ENCODE measurements around the gene FMN1. TPM values are rescaled to one million over a fixed set of nuclear protein-coding genes. Genes with fewer than 3 reads are reported as not detected.

FMN1 gene
- total and polyA plus RNA-seq, 5 donors from 2014 or later: 0.32 to 8.9 (median 0.36) TPM; not detected in 2

DNA sequence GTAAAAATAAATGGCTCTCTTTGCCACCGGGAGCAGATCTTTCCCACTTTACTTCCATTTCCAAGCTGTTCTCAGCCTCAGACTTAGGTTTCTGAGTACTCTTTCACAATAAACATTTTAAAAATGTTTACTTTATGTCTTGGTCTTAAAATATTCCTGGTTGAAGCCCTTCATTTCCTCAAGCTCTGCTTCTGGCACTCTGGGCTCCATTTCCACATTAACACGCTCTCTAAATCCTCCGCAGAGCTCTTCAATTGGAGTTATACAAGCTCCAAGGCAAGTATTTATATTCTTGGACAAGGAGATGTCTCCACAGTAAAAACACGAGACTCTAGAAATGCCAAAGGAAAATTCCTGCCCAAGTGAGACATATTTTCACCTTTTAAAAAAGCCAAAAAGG, 307.4 kb downstream of the FMN1 start:
- ATAC-seq (ENCODE audit: low read depth in 2 of 2): no peak

DNA sequence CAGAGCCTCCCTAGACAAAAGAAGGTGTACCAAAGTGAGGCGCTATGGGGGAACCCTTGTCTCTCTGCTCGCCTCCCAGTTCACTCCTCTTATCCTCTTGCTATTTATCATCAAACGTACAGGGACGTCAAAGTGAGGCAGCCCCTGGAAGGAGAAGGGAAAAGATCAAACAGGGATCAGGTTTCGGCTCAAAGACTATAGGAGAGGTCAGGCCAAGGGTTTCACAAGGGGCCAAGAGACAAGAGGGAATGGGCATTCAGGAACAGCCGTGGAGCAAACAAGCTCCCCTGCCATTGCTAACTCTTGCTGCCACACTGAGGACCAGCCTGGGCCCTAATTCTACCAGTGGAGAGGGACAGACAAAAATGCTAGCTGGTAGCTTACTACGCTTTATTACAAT, 308.1 kb downstream of the FMN1 start:
- no peaks in the 10 kb centered on the region for H3K36me3 Mint-ChIP-seq
- H3K4me1 Mint-ChIP-seq: no peaks in the 10 kb centered on the region
- H3K4me3 Mint-ChIP-seq: no peak overlapping the region
- peaks cover 2% of the 10 kb centered on the region for H3K27me3 ChIP-seq (ENCODE audit: control insufficient read depth, insufficient read depth, low read length)
- no peak overlapping the region for H3K27ac Mint-ChIP-seq
- H3K36me3 ChIP-seq (ENCODE audit: control insufficient read depth, insufficient read depth, low read length): peaks cover 4% of the 10 kb centered on the region
- H3K4me3 ChIP-seq (ENCODE audit: low read depth, low read length): no peak overlapping the region
- H3K4me1 ChIP-seq (ENCODE audit: control insufficient read depth, insufficient read depth, low read length, poor library complexity, severe bottlenecking): no peaks in the 10 kb centered on the region
- DNase-seq (no peak), ATAC-seq (ENCODE audit: low read depth in 2 of 2) (no peak)
- H3K9me3 Mint-ChIP-seq: peaks cover 0 to 3% (median 0%) of the 10 kb centered on the region in 7 donors
- peaks cover 2% of the 10 kb centered on the region for H3K27me3 Mint-ChIP-seq
- no peak overlapping the region for H3K27ac ChIP-seq (ENCODE audit: insufficient read depth, low read length, poor library complexity, severe bottlenecking)
- H3K9me3 ChIP-seq (ENCODE audit: control insufficient read depth in 2 of 2, low read length in 2 of 2): no peaks in the 10 kb centered on the region

More for the DNA sequence above, 307.4 kb downstream of the FMN1 start:
- no peaks in the 10 kb centered on the region for H3K27me3 ChIP-seq (ENCODE audit: control insufficient read depth, insufficient read depth, low read length)
- Mint-ChIP-seq H3K4me3 (no peak overlapping the region), H3K4me1 (no peaks in the 10 kb centered on the region), H3K27ac (no peak overlapping the region), H3K9me3 (peaks cover 0 to 3% (median 0%) of the 10 kb centered on the region in 7 donors), H3K27me3 (no peaks in the 10 kb centered on the region), H3K36me3 (no peaks in the 10 kb centered on the region)
- no peak for DNase-seq
- peaks cover 4% of the 10 kb centered on the region for H3K36me3 ChIP-seq (ENCODE audit: control insufficient read depth, insufficient read depth, low read length)
- H3K4me3 ChIP-seq (ENCODE audit: low read depth, low read length): no peak overlapping the region
- no peak overlapping the region for H3K27ac ChIP-seq (ENCODE audit: insufficient read depth, low read length, poor library complexity, severe bottlenecking)
- H3K4me1 ChIP-seq (ENCODE audit: control insufficient read depth, insufficient read depth, low read length, poor library complexity, severe bottlenecking): no peaks in the 10 kb centered on the region
- no peaks in the 10 kb centered on the region for H3K9me3 ChIP-seq (ENCODE audit: control insufficient read depth in 2 of 2, low read length in 2 of 2)

DNA sequence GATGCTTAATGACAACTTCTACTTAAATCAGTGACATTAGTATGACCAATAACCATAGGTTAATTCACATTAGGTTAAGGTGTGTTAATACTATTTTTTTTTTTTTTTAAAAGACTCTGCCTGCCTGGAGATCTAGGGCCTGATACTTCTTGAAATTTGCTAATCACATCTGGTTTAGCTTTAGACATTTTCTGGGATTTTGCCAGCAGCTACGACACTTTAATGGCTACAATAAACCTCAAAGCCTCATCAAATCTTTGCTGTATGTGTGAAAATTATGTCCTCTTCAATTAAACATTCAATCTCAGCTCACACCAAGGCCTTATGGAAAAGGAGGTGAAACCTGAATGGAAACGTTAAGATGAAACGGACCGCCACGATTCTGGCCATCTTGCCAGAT, 308.8 kb downstream of the FMN1 start:
- no peaks in the 10 kb centered on the region for H3K4me1 ChIP-seq (ENCODE audit: control insufficient read depth, insufficient read depth, low read length, poor library complexity, severe bottlenecking)
- no peak overlapping the region for H3K4me3 Mint-ChIP-seq
- no peaks in the 10 kb centered on the region for H3K36me3 Mint-ChIP-seq
- peaks cover 2% of the 10 kb centered on the region for H3K27me3 ChIP-seq (ENCODE audit: control insufficient read depth, insufficient read depth, low read length)
- H3K27ac Mint-ChIP-seq: no peak overlapping the region
- no peak for ATAC-seq (ENCODE audit: low read depth in 2 of 2)
- no peaks in the 10 kb centered on the region for H3K9me3 ChIP-seq (ENCODE audit: control insufficient read depth in 2 of 2, low read length in 2 of 2)
- DNase-seq: no peak
- H3K9me3 Mint-ChIP-seq: peaks cover 0 to 3% (median 0%) of the 10 kb centered on the region in 7 donors
- H3K27me3 Mint-ChIP-seq: peaks cover 4% of the 10 kb centered on the region
- H3K36me3 ChIP-seq (ENCODE audit: control insufficient read depth, insufficient read depth, low read length): peaks cover 4% of the 10 kb centered on the region
- no peak overlapping the region for H3K27ac ChIP-seq (ENCODE audit: insufficient read depth, low read length, poor library complexity, severe bottlenecking)
- no peak overlapping the region for H3K4me3 ChIP-seq (ENCODE audit: low read depth, low read length)
- no peaks in the 10 kb centered on the region for H3K4me1 Mint-ChIP-seq

DNA sequence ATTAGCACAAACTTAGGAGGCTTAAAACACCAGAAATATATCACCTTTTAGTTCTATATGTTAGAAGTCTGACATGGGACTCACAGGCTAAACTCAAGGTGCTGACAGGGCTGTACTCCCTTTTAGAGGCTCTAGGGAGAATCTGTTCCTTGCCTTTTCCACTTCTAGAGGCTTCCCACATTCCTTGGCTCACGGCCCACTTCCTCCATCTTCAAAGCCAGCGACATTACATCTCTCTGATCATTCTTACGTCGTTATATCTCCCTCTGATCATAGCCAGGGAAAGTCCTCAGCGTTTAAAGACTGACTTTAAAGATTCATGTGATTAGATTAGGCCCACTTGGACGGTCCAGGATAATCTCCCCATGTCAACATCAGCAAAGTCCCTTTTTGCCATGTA, 310.4 kb downstream of the FMN1 start:
- no peaks in the 10 kb centered on the region for H3K36me3 Mint-ChIP-seq
- H3K27me3 ChIP-seq (ENCODE audit: control insufficient read depth, insufficient read depth, low read length): peaks cover 2% of the 10 kb centered on the region
- no peak overlapping the region for H3K4me3 Mint-ChIP-seq
- no peaks in the 10 kb centered on the region for H3K4me1 Mint-ChIP-seq
- peaks cover 4% of the 10 kb centered on the region for H3K36me3 ChIP-seq (ENCODE audit: control insufficient read depth, insufficient read depth, low read length)
- H3K4me3 ChIP-seq (ENCODE audit: low read depth, low read length): no peak overlapping the region
- peaks cover 10% of the 10 kb centered on the region for H3K27me3 Mint-ChIP-seq
- ATAC-seq (ENCODE audit: low read depth in 2 of 2) (no peak), DNase-seq (no peak)
- no peaks in the 10 kb centered on the region for H3K4me1 ChIP-seq (ENCODE audit: control insufficient read depth, insufficient read depth, low read length, poor library complexity, severe bottlenecking)
- no peak overlapping the region for H3K27ac ChIP-seq (ENCODE audit: insufficient read depth, low read length, poor library complexity, severe bottlenecking)
- H3K9me3 ChIP-seq (ENCODE audit: control insufficient read depth in 2 of 2, low read length in 2 of 2): no peaks in the 10 kb centered on the region
- H3K9me3 Mint-ChIP-seq: peaks cover 0 to 2% (median 0%) of the 10 kb centered on the region in 7 donors
- H3K27ac Mint-ChIP-seq: no peak overlapping the region

DNA sequence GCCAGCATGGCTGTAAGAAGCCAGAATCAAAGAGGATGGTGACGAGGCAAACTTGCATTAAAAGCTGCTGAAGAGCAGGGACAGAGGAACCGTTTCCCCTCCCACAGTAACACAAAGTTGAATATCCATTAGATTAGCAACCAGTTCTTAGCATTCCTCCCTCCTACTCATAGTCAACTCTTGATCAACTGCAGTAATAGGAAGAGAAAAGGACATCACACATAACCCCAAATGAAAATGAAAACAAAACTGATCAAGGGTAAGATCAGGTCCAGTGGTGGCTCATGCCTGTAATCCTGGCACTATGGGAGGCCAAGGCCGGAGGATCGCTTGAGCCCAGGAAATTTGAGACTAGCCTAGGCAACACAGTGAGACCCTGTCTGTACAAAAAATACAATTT, 311.6 kb downstream of the FMN1 start:
- ATAC-seq (ENCODE audit: low read depth in 2 of 2) (no peak), DNase-seq (no peak)
- Histone ChIP-seq H3K27ac (ENCODE audit: insufficient read depth, low read length, poor library complexity, severe bottlenecking) (no peak overlapping the region), H3K4me3 (ENCODE audit: low read depth, low read length) (no peak overlapping the region), H3K36me3 (ENCODE audit: control insufficient read depth, insufficient read depth, low read length) (peaks cover 4% of the 10 kb centered on the region), H3K9me3 (ENCODE audit: control insufficient read depth in 2 of 2, low read length in 2 of 2) (no peaks in the 10 kb centered on the region), H3K4me1 (ENCODE audit: control insufficient read depth, insufficient read depth, low read length, poor library complexity, severe bottlenecking) (no peaks in the 10 kb centered on the region), H3K27me3 (ENCODE audit: control insufficient read depth, insufficient read depth, low read length) (peaks cover 2% of the 10 kb centered on the region)
- Mint-ChIP-seq H3K4me3 (no peak overlapping the region), H3K27me3 (peaks cover 10% of the 10 kb centered on the region), H3K36me3 (no peaks in the 10 kb centered on the region), H3K27ac (no peak overlapping the region), H3K9me3 (peaks cover 0 to 2% (median 0%) of the 10 kb centered on the region in 7 donors), H3K4me1 (no peaks in the 10 kb centered on the region)

DNA sequence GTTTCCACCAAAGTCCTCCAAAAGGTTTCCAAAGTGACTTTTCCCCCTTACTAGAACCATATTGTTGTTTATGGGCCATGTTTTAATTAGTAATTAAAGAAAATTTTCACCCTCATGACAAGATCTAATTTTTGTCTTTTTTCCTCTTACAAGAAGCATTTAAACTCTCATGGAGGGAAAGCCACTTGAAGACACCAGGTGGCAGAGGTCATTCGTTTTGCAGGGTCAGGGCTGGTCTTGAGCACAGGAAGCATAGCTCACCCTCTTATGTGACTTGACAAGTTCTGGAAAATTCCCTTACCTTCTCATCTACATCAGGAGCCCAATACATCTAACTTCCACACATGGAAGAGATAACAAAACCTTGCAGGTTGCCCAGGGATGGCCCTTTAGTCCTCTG, 313.0 kb downstream of the FMN1 start:
- Histone ChIP-seq H3K27ac (ENCODE audit: insufficient read depth, low read length, poor library complexity, severe bottlenecking) (no peak overlapping the region), H3K4me3 (ENCODE audit: low read depth, low read length) (no peak overlapping the region), H3K36me3 (ENCODE audit: control insufficient read depth, insufficient read depth, low read length) (peaks cover 4% of the 10 kb centered on the region), H3K27me3 (ENCODE audit: control insufficient read depth, insufficient read depth, low read length) (peaks cover 2% of the 10 kb centered on the region), H3K4me1 (ENCODE audit: control insufficient read depth, insufficient read depth, low read length, poor library complexity, severe bottlenecking) (no peaks in the 10 kb centered on the region), H3K9me3 (ENCODE audit: control insufficient read depth in 2 of 2, low read length in 2 of 2) (no peaks in the 10 kb centered on the region)
- H3K27me3 Mint-ChIP-seq: peaks cover 10% of the 10 kb centered on the region
- no peak overlapping the region for H3K4me3 Mint-ChIP-seq
- no peak overlapping the region for H3K27ac Mint-ChIP-seq
- no peaks in the 10 kb centered on the region for H3K4me1 Mint-ChIP-seq
- peaks cover 0 to 2% (median 0%) of the 10 kb centered on the region in 7 donors for H3K9me3 Mint-ChIP-seq
- H3K36me3 Mint-ChIP-seq: no peaks in the 10 kb centered on the region
- DNase-seq (no peak), ATAC-seq (ENCODE audit: low read depth in 2 of 2) (no peak)

DNA sequence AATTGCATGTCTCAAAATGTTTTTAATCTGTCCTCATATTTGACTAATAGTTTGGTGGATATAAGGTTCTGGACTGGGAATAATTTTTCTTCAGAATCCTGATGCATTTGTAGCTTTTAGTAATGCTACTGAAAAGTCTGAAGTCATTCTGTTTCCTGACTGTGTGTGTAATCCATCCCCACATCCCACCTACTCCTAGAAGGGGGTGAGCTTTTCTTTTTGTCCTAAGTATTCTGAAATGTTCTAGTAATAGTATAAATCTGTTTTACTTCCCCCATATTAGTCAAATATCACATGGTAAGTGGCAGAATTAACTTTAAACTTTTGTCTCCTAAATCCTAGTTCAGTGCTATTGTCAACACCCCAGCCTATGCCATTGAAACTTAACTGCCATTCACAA, 313.9 kb downstream of the FMN1 start:
- Histone ChIP-seq H3K9me3 (ENCODE audit: control insufficient read depth in 2 of 2, low read length in 2 of 2) (no peaks in the 10 kb centered on the region), H3K4me3 (ENCODE audit: low read depth, low read length) (no peak overlapping the region), H3K27me3 (ENCODE audit: control insufficient read depth, insufficient read depth, low read length) (peaks cover 2% of the 10 kb centered on the region), H3K36me3 (ENCODE audit: control insufficient read depth, insufficient read depth, low read length) (no peaks in the 10 kb centered on the region), H3K27ac (ENCODE audit: insufficient read depth, low read length, poor library complexity, severe bottlenecking) (no peak overlapping the region), H3K4me1 (ENCODE audit: control insufficient read depth, insufficient read depth, low read length, poor library complexity, severe bottlenecking) (no peaks in the 10 kb centered on the region)
- no peak for ATAC-seq (ENCODE audit: low read depth in 2 of 2)
- H3K9me3 Mint-ChIP-seq: peaks cover 0 to 2% (median 0%) of the 10 kb centered on the region in 7 donors
- H3K4me3 Mint-ChIP-seq: no peak overlapping the region
- no peaks in the 10 kb centered on the region for H3K4me1 Mint-ChIP-seq
- no peaks in the 10 kb centered on the region for H3K36me3 Mint-ChIP-seq
- peaks cover 13% of the 10 kb centered on the region for H3K27me3 Mint-ChIP-seq
- no peak overlapping the region for H3K27ac Mint-ChIP-seq
- DNase-seq: no peak

DNA sequence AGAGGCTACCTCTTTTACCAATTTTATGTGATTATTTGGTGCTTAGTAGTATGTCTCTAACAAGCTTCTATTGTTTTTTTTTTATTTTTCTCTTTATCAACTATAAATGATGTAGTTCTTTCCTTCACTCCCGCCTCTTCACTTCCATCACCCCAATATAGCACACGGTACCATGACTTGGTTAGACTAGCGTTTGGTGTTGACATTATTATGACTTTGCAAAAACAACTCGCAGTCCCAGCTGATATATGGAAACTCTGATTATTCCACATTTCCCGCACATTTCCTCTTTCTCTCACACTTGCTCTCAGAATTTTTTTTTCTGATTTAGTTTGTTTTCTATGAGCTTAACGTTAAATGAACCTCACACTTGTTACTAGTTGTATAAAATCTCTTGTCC, 314.5 kb downstream of the FMN1 start:
- H3K27me3 Mint-ChIP-seq: peaks cover 13% of the 10 kb centered on the region
- Histone ChIP-seq H3K4me3 (ENCODE audit: low read depth, low read length) (no peak overlapping the region), H3K27ac (ENCODE audit: insufficient read depth, low read length, poor library complexity, severe bottlenecking) (no peak overlapping the region), H3K9me3 (ENCODE audit: control insufficient read depth in 2 of 2, low read length in 2 of 2) (no peaks in the 10 kb centered on the region), H3K4me1 (ENCODE audit: control insufficient read depth, insufficient read depth, low read length, poor library complexity, severe bottlenecking) (no peaks in the 10 kb centered on the region), H3K36me3 (ENCODE audit: control insufficient read depth, insufficient read depth, low read length) (no peaks in the 10 kb centered on the region), H3K27me3 (ENCODE audit: control insufficient read depth, insufficient read depth, low read length) (peaks cover 2% of the 10 kb centered on the region)
- H3K36me3 Mint-ChIP-seq: no peaks in the 10 kb centered on the region
- H3K4me3 Mint-ChIP-seq: no peak overlapping the region
- ATAC-seq (ENCODE audit: low read depth in 2 of 2) (no peak), DNase-seq (no peak)
- peaks cover 0 to 2% (median 0%) of the 10 kb centered on the region in 7 donors for H3K9me3 Mint-ChIP-seq
- no peaks in the 10 kb centered on the region for H3K4me1 Mint-ChIP-seq
- no peak overlapping the region for H3K27ac Mint-ChIP-seq

Measured in CD4-positive, CD25-positive, alpha-beta regulatory T cell (primary cell).